HepG2 (cell line): ENCODE results near the gene KIAA1217. TPM values are rescaled to one million over a fixed set of nuclear protein-coding genes. Genes with fewer than 3 reads are reported as not detected.

Experiments
- ATAC-seq: fragments of 200-7000 bp; cut with Tn5 transposase; 3 replicates; pipeline ENCODE4 v1.9.1; 2020; ENCODE audit warnings: mild to moderate bottlenecking, moderate library complexity
- BruUV-seq: library from RNA; stranded (reverse); fragments of 400-500 nt; replicated peaks from 2 replicates; lab custom pipeline; 2021; lab: Mats Ljungman, UMichigan
- CTCF ChIA-PET: fragments of 300-600 bp; formaldehyde crosslinking; extraction: SDS; loops from one replicate; lab custom pipeline; 2021; ENCODE audit warnings: low total read pairs, inconsistent platforms, low intra/inter-chr PET ratio; lab: Yijun Ruan, JAX
- POLR2A ChIA-PET: fragments of 350-600 bp; sonication (Branson Sonifier 250); formaldehyde crosslinking; loops from one replicate; lab custom pipeline; 2020; ENCODE audit warnings: antibody characterized with exemption, inconsistent platforms; lab: Yijun Ruan, JAX
- DNase-seq: peaks from one replicate; pipeline ENCODE4 v3.0.0-alpha.2; 2015; ENCODE audit warnings: low spot score
- FAIRE-seq: peaks from 3 replicates; lab custom pipeline; 2011; peaks lifted over from hg19 to GRCh38; lab: Jason Lieb, UNC
- H2AFZ ChIP-seq: one replicate; pipeline ENCODE4 v1.6.1; 2011; ENCODE audit warnings: low read length, inconsistent platforms
- H3K27ac ChIP-seq: fragments of 300-600 bp; 3 replicates; pipeline ENCODE4 v1.8.0; 2011; ENCODE audit warnings: mixed run types, mild to moderate bottlenecking, mixed read lengths, low read length, inconsistent platforms; ENCODE audit not compliant: insufficient read depth; ENCODE audit errors: extremely low read length
- H3K27me3 ChIP-seq, 2 experiments: fragments of 200-600 bp in 1 of 2; 2 replicates in 1 of 2; 3 replicates in 1 of 2; pipeline versions ENCODE4 v1.6.0 to v1.8.0; 2011; ENCODE audit warnings: low read length in 2 of 2, mild to moderate bottlenecking in 2 of 2, moderate library complexity in 2 of 2, inconsistent platforms in 1 of 2; ENCODE audit not compliant: insufficient read depth in 2 of 2, control insufficient read depth in 1 of 2
- H3K36me3 ChIP-seq, 2 experiments: fragments of 200-600 bp in 1 of 2; replicated peaks in 1 of 2; 2 replicates in 1 of 2; 3 replicates in 1 of 2; pipeline versions ENCODE4 v1.5.1 to v1.8.0; 2011; ENCODE audit warnings: low read length in 2 of 2, inconsistent platforms in 1 of 2; ENCODE audit not compliant: insufficient read depth in 2 of 2, control insufficient read depth in 1 of 2
- H3K4me1 ChIP-seq: 2 replicates; pipeline ENCODE4 v1.5.1; 2012; ENCODE audit warnings: low read length, inconsistent platforms; ENCODE audit not compliant: insufficient read depth
- H3K4me2 ChIP-seq: 2 replicates; pipeline ENCODE4 v1.6.0; 2011; ENCODE audit warnings: low read depth, low read length, inconsistent platforms
- H3K4me3 ChIP-seq, 3 experiments: fragments of 200-600 bp in 1 of 3; sonication (generic), shearing (Covaris generic) in 1 of 3; replicated peaks in 1 of 3; 2 replicates each; pipeline ENCODE4 v1.5.1; 2011 to 2016; ENCODE audit warnings: low read length in 3 of 3, inconsistent platforms in 2 of 3, low read depth in 2 of 3, mild to moderate bottlenecking in 2 of 3, control low read depth in 1 of 3, mixed read lengths in 1 of 3; ENCODE audit not compliant: insufficient read depth in 1 of 3
- H3K79me2 ChIP-seq: one replicate; pipeline ENCODE4 v1.6.1; 2011; ENCODE audit warnings: low read length, inconsistent platforms; ENCODE audit not compliant: insufficient read depth
- H3K9ac ChIP-seq: 2 replicates; pipeline ENCODE4 v1.6.0; 2011; ENCODE audit warnings: mild to moderate bottlenecking, low read depth, low read length, inconsistent platforms; ENCODE audit not compliant: insufficient read depth
- H3K9me3 ChIP-seq: 2 replicates; pipeline ENCODE4 v1.5.1; 2012; ENCODE audit warnings: mild to moderate bottlenecking, low read length
- H4K20me1 ChIP-seq: 2 replicates; pipeline ENCODE4 v1.6.0; 2011; ENCODE audit warnings: inconsistent platforms, mild to moderate bottlenecking, low read length, moderate library complexity; ENCODE audit not compliant: insufficient read depth
- FOXA1 ChIP-seq, 2 experiments: fragments of 450-650 bp in 1 of 2; sonication (generic) in 1 of 2; formaldehyde crosslinking in 1 of 2; IDR thresholded peaks; 2 replicates each; pipeline versions ENCODE4 v1.4.0 to v1.6.1; 2016 to 2020; ENCODE audit warnings: missing genetic modification reagents in 1 of 2
- HNRNPLL ChIP-seq: fragments of 200-400 bp; formaldehyde crosslinking; IDR thresholded peaks from 2 replicates; pipeline ENCODE4 v1.6.1; 2017; ENCODE audit warnings: mild to moderate bottlenecking, low read depth, low read length; ENCODE audit not compliant: poor library complexity, severe bottlenecking
- HOMEZ ChIP-seq: IDR thresholded peaks from 2 replicates; pipeline ENCODE4 v1.6.1; 2016; ENCODE audit warnings: low read depth
- JUN ChIP-seq: sonication (generic); formaldehyde crosslinking; IDR thresholded peaks from 2 replicates; pipeline ENCODE4 v1.4.0; 2020; ENCODE audit warnings: mild to moderate bottlenecking, missing genetic modification reagents
- KAT8 ChIP-seq: IDR thresholded peaks from 2 replicates; pipeline ENCODE4 v1.6.1; 2016; ENCODE audit warnings: missing genetic modification reagents, missing compliant biosample characterization
- MTF1 ChIP-seq: sonication (generic); formaldehyde crosslinking; IDR thresholded peaks from 2 replicates; pipeline ENCODE4 v1.5.0; 2020; ENCODE audit warnings: missing genetic modification reagents
- NFYB ChIP-seq: sonication (generic); formaldehyde crosslinking; IDR thresholded peaks from 2 replicates; pipeline ENCODE4 v1.4.0; 2020; ENCODE audit warnings: missing genetic modification reagents
- POLR2AphosphoS5 ChIP-seq: IDR thresholded peaks from 2 replicates; pipeline ENCODE4 v1.6.1; 2012; ENCODE audit warnings: low read depth, low read length
- U2AF1 ChIP-seq: fragments of 200-400 bp; formaldehyde crosslinking; optimal IDR thresholded peaks from 2 replicates; pipeline ENCODE3; 2017; ENCODE audit warnings: mild to moderate bottlenecking, low read depth, low read length
- ZNF83 ChIP-seq: sonication (generic); formaldehyde crosslinking; IDR thresholded peaks from 2 replicates; pipeline ENCODE4 v1.4.0; 2020; ENCODE audit warnings: missing genetic modification reagents, mild to moderate bottlenecking, borderline replicate concordance
- whole genome bisulfite sequencing: methylation state at CpG from one replicate; pipeline ENCODE4 v1.1.6; 2017; ENCODE audit warnings: low lambda C conversion rate; 5-methylcytosine and 5-hydroxymethylcytosine counted together
- in situ Hi-C: cut with HindIII; loops from 2 replicates; pipeline ENCODE4 v1.10.0; 2017; ENCODE audit warnings: low pct_unique_long_range_greater_than_20kb; ENCODE audit not compliant: extremely low pct_ligation_motif_present
- intact Hi-C: fragments of 100-400 bp; cut with micrococcal nuclease; formaldehyde crosslinking; loops from one replicate; pipeline ENCODE4 v1.10.0; 2022; ENCODE audit not compliant: unreplicated experiment
- polyA plus RNA-seq, 8 experiments: library from polyadenylated mRNA; depleted of rRNA in 3 of 8; stranded (reverse) in 7 of 8; unstranded in 1 of 8; fragments of >200 nt; fragmentation: Illumina TruSeq in 4 of 8; extraction: Trizol in 4 of 8; gene quantifications; 2 replicates each; pipeline versions ENCODE4 v1.2.1 to v1.2.3, GENCODE V29; 2011 to 2016; ENCODE audit warnings: low read depth in 4 of 8, missing spikeins in 1 of 8, mixed read lengths in 1 of 8; ENCODE audit not compliant: insufficient read depth in 1 of 8
- total RNA-seq, 5 experiments: library from RNA; depleted of rRNA; stranded (reverse); fragments of >200 nt; fragmentation: Illumina TruSeq; extraction: Trizol; gene quantifications; 2 replicates each; pipeline ENCODE4 v1.2.3, GENCODE V29; 2016; ENCODE audit warnings: low read depth in 1 of 5
- TF ChIP-seq, protein P1 (sequence below): sonication (generic); formaldehyde crosslinking; IDR thresholded peaks from 2 replicates; pipeline ENCODE4 v1.5.0; 2020; ENCODE audit warnings: mild to moderate bottlenecking, missing genetic modification reagents
- TF ChIP-seq, protein P2 (sequence below), 2 experiments: fragments of 450-650 bp in 1 of 2; sonication (generic) in 1 of 2; formaldehyde crosslinking in 1 of 2; IDR thresholded peaks; 2 replicates each; pipeline versions ENCODE4 v1.6.1 to v1.8.0; 2016 to 2022; ENCODE audit warnings: antibody characterized with exemption in 1 of 2, mild to moderate bottlenecking in 1 of 2, missing genetic modification reagents in 1 of 2

The KIAA1217 gene
- total and polyA plus RNA-seq, 2 of the 13 experiments (the other 11 are each of a cell fraction or from before 2014, with no cell fraction given): 4.6 to 10.9 TPM

DNA sequence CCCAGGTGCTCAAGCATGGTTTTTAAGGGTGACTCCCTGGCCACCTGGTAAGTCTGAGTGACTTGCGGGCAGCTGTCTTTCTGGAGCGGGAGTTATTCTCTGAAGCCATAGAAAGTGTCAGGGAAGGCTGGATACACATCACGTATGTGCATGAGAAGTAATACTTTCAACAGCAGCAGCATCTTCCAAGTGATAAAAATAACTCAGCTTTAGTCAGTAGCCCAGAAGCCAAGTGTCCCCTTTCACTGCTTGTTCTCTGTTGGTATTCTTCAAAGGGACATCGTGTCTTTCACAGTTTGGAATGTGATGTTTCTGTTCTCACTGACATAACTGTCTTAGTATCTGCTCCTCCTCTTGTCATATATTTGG lies 97.6 kb downstream of the KIAA1217 start:
- CTCF ChIA-PET: no interaction called here
- Histone ChIP-seq H3K27ac (no peak overlapping the region), H3K79me2 (no peaks in the 10 kb centered on the region), H3K27me3 (no peaks in the 10 kb centered on the region), H3K4me2 (no peak overlapping the region), H2AFZ (no peak overlapping the region), H3K4me1 (no peaks in the 10 kb centered on the region), H3K9me3 (no peaks in the 10 kb centered on the region), H3K4me3 (no peak overlapping the region), H3K36me3 (peaks cover 0 to 2% of the 10 kb centered on the region in 2 experiments; a peak in 1 of 5 replicates), H3K9ac (no peak overlapping the region), H4K20me1 (no peaks in the 10 kb centered on the region)
- no peak for ATAC-seq
- intact Hi-C loops: no loop called here
- BruUV-seq: no TSS peak
- FAIRE-seq: no peak
- POLR2A ChIA-PET: no interaction called here
- 98% methylated on average over 4 of the region's 4 CpGs for WGBS
- in situ Hi-C loops: no loop called here
- no peak for DNase-seq
- TF ChIP-seq ZNF83 (CRISPR knock-in tag) (no peak), HOMEZ (CRISPR knock-in tag) (no peak), U2AF1 (no peak), KAT8 (CRISPR knock-in tag) (no peak), FOXA1 (IDR thresholded peaks at IDR 0.05) (no peak), FOXA1 (CRISPR knock-in tag; IDR thresholded peaks at IDR 0.05) (no peak), JUN (CRISPR knock-in tag) (no peak), HNRNPLL (no peak), NFYB (CRISPR knock-in tag) (no peak), MTF1 (no peak), POLR2AphosphoS5 (no peak)
- TF ChIP-seq, protein P1, sequence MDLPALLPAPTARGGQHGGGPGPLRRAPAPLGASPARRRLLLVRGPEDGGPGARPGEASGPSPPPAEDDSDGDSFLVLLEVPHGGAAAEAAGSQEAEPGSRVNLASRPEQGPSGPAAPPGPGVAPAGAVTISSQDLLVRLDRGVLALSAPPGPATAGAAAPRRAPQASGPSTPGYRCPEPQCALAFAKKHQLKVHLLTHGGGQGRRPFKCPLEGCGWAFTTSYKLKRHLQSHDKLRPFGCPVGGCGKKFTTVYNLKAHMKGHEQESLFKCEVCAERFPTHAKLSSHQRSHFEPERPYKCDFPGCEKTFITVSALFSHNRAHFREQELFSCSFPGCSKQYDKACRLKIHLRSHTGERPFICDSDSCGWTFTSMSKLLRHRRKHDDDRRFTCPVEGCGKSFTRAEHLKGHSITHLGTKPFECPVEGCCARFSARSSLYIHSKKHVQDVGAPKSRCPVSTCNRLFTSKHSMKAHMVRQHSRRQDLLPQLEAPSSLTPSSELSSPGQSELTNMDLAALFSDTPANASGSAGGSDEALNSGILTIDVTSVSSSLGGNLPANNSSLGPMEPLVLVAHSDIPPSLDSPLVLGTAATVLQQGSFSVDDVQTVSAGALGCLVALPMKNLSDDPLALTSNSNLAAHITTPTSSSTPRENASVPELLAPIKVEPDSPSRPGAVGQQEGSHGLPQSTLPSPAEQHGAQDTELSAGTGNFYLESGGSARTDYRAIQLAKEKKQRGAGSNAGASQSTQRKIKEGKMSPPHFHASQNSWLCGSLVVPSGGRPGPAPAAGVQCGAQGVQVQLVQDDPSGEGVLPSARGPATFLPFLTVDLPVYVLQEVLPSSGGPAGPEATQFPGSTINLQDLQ (CRISPR knock-in tag): no peak
- TF ChIP-seq, protein P2, sequence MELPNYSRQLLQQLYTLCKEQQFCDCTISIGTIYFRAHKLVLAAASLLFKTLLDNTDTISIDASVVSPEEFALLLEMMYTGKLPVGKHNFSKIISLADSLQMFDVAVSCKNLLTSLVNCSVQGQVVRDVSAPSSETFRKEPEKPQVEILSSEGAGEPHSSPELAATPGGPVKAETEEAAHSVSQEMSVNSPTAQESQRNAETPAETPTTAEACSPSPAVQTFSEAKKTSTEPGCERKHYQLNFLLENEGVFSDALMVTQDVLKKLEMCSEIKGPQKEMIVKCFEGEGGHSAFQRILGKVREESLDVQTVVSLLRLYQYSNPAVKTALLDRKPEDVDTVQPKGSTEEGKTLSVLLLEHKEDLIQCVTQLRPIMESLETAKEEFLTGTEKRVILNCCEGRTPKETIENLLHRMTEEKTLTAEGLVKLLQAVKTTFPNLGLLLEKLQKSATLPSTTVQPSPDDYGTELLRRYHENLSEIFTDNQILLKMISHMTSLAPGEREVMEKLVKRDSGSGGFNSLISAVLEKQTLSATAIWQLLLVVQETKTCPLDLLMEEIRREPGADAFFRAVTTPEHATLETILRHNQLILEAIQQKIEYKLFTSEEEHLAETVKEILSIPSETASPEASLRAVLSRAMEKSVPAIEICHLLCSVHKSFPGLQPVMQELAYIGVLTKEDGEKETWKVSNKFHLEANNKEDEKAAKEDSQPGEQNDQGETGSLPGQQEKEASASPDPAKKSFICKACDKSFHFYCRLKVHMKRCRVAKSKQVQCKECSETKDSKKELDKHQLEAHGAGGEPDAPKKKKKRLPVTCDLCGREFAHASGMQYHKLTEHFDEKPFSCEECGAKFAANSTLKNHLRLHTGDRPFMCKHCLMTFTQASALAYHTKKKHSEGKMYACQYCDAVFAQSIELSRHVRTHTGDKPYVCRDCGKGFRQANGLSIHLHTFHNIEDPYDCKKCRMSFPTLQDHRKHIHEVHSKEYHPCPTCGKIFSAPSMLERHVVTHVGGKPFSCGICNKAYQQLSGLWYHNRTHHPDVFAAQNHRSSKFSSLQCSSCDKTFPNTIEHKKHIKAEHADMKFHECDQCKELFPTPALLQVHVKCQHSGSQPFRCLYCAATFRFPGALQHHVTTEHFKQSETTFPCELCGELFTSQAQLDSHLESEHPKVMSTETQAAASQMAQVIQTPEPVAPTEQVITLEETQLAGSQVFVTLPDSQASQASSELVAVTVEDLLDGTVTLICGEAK (IDR thresholded peaks at IDR 0.05): no peak
- TF ChIP-seq, protein P2 (CRISPR knock-in tag; IDR thresholded peaks at IDR 0.05): no peak
